Neural cell (in vitro differentiated cells): ENCODE results near the gene TMEM184B.

Experiments used
- POLR2AphosphoS5 ChIP-seq: IDR thresholded peaks from 2 replicates; pipeline ENCODE4 v1.6.1; 2012
- RAD21 ChIP-seq: fragments of 450-650 bp; conservative IDR thresholded peaks from 2 replicates; pipeline ENCODE4 v1.6.1; 2014; ENCODE audit warnings: antibody characterized with exemption, mild to moderate bottlenecking, moderate library complexity
- TF ChIP-seq, protein P1 (sequence below): fragments of 450-650 bp; IDR thresholded peaks from 2 replicates; pipeline ENCODE4 v1.5.1; 2014; ENCODE audit warnings: antibody characterized with exemption, mild to moderate bottlenecking, moderate library complexity; ENCODE audit not compliant: poor library complexity, severe bottlenecking

DNA sequence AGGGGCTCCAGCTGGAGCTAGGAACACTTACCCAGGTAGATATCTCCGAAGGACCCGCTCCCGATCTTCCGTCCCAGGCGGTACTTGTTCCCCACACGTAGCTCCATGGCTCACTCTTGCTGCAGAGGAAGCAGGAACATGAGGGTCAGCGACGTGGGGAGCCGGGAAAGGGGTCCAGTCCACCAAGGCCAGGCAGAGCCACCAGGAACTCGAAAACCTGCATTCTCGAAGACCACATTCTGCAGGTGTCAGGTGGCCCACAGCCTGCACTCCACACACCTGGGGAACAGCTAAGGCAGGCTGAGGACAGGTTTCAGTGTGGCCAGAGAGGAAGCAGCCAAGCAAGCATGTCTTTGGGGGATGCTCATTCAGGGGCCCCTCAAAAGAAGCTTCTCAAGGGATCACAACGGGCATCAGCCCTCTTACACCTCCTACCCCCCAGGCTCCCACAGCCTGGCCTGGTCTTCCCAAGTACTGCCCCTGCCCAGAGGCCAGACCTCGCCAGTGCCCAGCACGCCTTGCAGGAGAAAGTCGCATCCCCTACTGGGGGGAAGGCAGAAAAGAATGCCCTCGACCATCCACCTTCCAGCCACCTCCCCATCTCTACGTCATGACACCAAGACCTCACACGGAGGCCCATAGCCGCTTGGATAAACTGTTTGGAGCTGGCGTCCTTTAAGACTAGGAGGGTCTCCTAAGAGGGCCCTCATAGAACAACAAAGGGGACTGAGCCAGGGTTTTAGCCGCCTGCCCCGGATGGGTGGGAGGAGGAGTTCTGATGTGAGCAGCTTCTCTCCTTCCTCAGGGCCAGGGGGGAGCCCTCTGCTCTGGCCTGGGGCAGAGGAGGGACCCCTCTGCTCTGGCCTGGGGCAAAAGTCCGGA, 41.5 kb upstream of the TMEM184B start:
- TF ChIP-seq, protein P1, sequence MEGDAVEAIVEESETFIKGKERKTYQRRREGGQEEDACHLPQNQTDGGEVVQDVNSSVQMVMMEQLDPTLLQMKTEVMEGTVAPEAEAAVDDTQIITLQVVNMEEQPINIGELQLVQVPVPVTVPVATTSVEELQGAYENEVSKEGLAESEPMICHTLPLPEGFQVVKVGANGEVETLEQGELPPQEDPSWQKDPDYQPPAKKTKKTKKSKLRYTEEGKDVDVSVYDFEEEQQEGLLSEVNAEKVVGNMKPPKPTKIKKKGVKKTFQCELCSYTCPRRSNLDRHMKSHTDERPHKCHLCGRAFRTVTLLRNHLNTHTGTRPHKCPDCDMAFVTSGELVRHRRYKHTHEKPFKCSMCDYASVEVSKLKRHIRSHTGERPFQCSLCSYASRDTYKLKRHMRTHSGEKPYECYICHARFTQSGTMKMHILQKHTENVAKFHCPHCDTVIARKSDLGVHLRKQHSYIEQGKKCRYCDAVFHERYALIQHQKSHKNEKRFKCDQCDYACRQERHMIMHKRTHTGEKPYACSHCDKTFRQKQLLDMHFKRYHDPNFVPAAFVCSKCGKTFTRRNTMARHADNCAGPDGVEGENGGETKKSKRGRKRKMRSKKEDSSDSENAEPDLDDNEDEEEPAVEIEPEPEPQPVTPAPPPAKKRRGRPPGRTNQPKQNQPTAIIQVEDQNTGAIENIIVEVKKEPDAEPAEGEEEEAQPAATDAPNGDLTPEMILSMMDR: no peak
- TF ChIP-seq POLR2AphosphoS5 (no peak), RAD21 (no peak)
